A673 (cell line): ENCODE results near the gene CDIP1. TPM values are rescaled to one million over a fixed set of nuclear protein-coding genes. Genes with fewer than 3 reads are reported as not detected.

Experiments
- BruUV-seq: library from RNA; stranded (reverse); fragments of 400-500 nt; replicated peaks from 2 replicates; lab custom pipeline; 2021; lab: Mats Ljungman, UMichigan
- CTCF ChIA-PET: fragments of 300-600 bp; sonication (Branson Sonifier 250); formaldehyde crosslinking; loops from one replicate; lab custom pipeline; 2022; ENCODE audit warnings: antibody characterized with exemption; lab: Charles Lee
- POLR2A ChIA-PET: fragments of 300-600 bp; sonication (Branson Sonifier 250); formaldehyde crosslinking; loops from one replicate; lab custom pipeline; 2022; ENCODE audit warnings: antibody characterized with exemption; ENCODE audit not compliant: low non-redundant PET; lab: Charles Lee
- DNase-seq: peaks from one replicate; pipeline ENCODE4 v3.0.0-alpha.2; 2015; ENCODE audit warnings: low spot score
- H3K27ac ChIP-seq: fragments of 200-600 bp; sonication (generic); 2 replicates; pipeline ENCODE4 v1.5.1; 2016; ENCODE audit warnings: mixed run types, low read depth, mild to moderate bottlenecking, mixed read lengths, antibody characterized with exemption, low read length; ENCODE audit not compliant: poor library complexity, severe bottlenecking
- H3K27me3 ChIP-seq: fragments of 200-600 bp; sonication (generic); replicated peaks from 2 replicates; pipeline ENCODE4 v1.6.1; 2017; ENCODE audit warnings: mixed run types, low read depth, mild to moderate bottlenecking, mixed read lengths, antibody characterized with exemption, low read length; ENCODE audit not compliant: insufficient read depth, poor library complexity
- H3K36me3 ChIP-seq: fragments of 200-600 bp; sonication (generic); 2 replicates; pipeline ENCODE4 v1.6.1; 2016; ENCODE audit warnings: mixed run types, mild to moderate bottlenecking, mixed read lengths, antibody characterized with exemption, low read length; ENCODE audit not compliant: insufficient read depth, poor library complexity, severe bottlenecking
- H3K4me1 ChIP-seq: fragments of 200-600 bp; sonication (generic); 2 replicates; pipeline ENCODE4 v1.6.1; 2017; ENCODE audit warnings: mixed run types, mild to moderate bottlenecking, mixed read lengths, antibody characterized with exemption, low read length; ENCODE audit not compliant: insufficient read depth, poor library complexity, severe bottlenecking
- H3K4me3 ChIP-seq: fragments of 200-600 bp; sonication (generic); 2 replicates; pipeline ENCODE4 v1.5.1; 2016; ENCODE audit warnings: low read depth, mixed run types, mild to moderate bottlenecking, mixed read lengths, low read length; ENCODE audit not compliant: poor library complexity, severe bottlenecking
- H3K9me3 ChIP-seq: fragments of 200-600 bp; sonication (generic); 2 replicates; pipeline ENCODE4 v1.6.1; 2016; ENCODE audit warnings: mixed run types, low read depth, mild to moderate bottlenecking, mixed read lengths, antibody characterized with exemption, low read length; ENCODE audit not compliant: poor library complexity, severe bottlenecking
- EZH2 ChIP-seq: fragments of 200-600 bp; sonication (generic); IDR thresholded peaks from 2 replicates; pipeline ENCODE4 v1.6.1; 2017; ENCODE audit warnings: borderline replicate concordance, low read depth, mild to moderate bottlenecking, mixed read lengths, antibody characterized with exemption, low read length; ENCODE audit not compliant: poor library complexity, severe bottlenecking
- intact Hi-C: fragments of 100-400 bp; cut with micrococcal nuclease; formaldehyde crosslinking; loops from one replicate; pipeline ENCODE4 v1.10.0; 2022; ENCODE audit not compliant: unreplicated experiment
- total RNA-seq: library from RNA; stranded (reverse); gene quantifications from 2 replicates; pipeline ENCODE4 v1.2.3, GENCODE V29; 2021
- TF ChIP-seq, protein P1 (sequence below): fragments of 300-800, 200-600 bp; sonication (generic); conservative IDR thresholded peaks from 2 replicates; pipeline ENCODE4 v1.5.1; 2017; ENCODE audit warnings: low read depth, mild to moderate bottlenecking, antibody characterized with exemption, low read length, moderate library complexity, mixed read lengths

The CDIP1 gene
- total RNA-seq, 1 experiment from 2014 or later: 12.8 TPM

DNA sequence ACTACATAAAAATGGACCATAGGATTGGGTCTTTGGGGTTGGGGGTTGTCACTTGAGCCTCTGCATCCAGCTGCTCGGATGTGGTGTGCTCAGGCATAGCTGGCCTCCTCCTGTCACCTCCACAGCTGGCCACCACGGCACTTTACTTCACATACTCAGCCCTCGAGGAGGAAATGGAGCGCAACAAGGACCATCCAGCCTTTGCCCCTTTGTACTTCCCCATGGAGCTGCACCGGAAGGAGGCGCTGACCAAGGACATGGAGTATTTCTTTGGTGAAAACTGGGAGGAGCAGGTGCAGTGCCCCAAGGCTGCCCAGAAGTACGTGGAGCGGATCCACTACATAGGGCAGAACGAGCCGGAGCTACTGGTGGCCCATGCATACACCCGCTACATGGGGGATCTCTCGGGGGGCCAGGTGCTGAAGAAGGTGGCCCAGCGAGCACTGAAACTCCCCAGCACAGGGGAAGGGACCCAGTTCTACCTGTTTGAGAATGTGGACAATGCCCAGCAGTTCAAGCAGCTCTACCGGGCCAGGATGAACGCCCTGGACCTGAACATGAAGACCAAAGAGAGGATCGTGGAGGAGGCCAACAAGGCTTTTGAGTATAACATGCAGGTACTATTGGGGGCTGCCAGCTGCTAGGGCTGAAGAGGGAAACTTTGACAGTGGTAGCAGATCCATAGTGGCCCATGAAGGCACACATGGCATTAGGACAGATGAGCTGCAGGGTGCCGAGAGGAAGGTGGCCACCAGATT, 30.8 kb downstream of the CDIP1 start:
- H3K4me1 ChIP-seq: no peaks in the 10 kb centered on the region
- H3K27ac ChIP-seq: no peak overlapping the region
- POLR2A ChIA-PET: no interaction called here
- no peaks in the 10 kb centered on the region for H3K27me3 ChIP-seq
- DNase-seq: no peak
- H3K4me3 ChIP-seq: no peak overlapping the region
- BruUV-seq: no TSS peak
- H3K36me3 ChIP-seq: peaks cover 28% of the 10 kb centered on the region
- no peak for TF ChIP-seq EZH2
- TF ChIP-seq, protein P1, sequence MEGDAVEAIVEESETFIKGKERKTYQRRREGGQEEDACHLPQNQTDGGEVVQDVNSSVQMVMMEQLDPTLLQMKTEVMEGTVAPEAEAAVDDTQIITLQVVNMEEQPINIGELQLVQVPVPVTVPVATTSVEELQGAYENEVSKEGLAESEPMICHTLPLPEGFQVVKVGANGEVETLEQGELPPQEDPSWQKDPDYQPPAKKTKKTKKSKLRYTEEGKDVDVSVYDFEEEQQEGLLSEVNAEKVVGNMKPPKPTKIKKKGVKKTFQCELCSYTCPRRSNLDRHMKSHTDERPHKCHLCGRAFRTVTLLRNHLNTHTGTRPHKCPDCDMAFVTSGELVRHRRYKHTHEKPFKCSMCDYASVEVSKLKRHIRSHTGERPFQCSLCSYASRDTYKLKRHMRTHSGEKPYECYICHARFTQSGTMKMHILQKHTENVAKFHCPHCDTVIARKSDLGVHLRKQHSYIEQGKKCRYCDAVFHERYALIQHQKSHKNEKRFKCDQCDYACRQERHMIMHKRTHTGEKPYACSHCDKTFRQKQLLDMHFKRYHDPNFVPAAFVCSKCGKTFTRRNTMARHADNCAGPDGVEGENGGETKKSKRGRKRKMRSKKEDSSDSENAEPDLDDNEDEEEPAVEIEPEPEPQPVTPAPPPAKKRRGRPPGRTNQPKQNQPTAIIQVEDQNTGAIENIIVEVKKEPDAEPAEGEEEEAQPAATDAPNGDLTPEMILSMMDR: no peak
- CTCF ChIA-PET: interaction anchor here (0.7 to 2.1 kb wide), 2 partner anchors 78 to 258 kb away, joined by 3 to 6 read pairs; no protein-coding TSS in a partner anchor
- H3K9me3 ChIP-seq: no peaks in the 10 kb centered on the region
- intact Hi-C loops: loop anchor here (2.0 kb wide), 2 partner anchors 41 to 77 kb away; no protein-coding TSS in a partner anchor

DNA sequence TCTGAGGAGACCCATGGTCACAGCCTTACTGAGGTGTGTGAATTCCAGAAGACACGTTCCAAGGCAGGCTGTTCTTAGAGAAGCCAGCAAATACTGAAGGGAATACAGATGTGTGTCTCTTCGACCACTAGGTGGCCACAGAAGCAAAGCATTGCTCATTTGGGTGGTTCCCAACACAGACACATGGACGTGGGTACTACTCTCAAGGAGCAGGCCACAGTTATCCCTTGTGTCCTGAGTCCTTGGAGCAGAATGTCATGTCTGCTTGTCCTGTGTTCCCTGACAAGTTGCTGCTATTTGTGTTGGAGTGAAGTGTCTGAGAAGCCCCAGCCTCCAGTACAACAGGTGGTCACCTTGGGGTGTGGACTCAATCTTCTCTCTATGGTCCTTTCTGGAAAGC, 32.1 kb downstream of the CDIP1 start:
- ChIA-PET POLR2A (no interaction called here), CTCF (interaction anchor here (0.5 to 2.1 kb wide), 5 partner anchors 40 to 300 kb away, joined by 3 to 9 read pairs (median 3); no protein-coding TSS in a partner anchor)
- peaks cover 28% of the 10 kb centered on the region for H3K36me3 ChIP-seq
- no peak overlapping the region for H3K27ac ChIP-seq
- no peaks in the 10 kb centered on the region for H3K4me1 ChIP-seq
- H3K9me3 ChIP-seq: no peaks in the 10 kb centered on the region
- intact Hi-C loops: loop anchor here (2.0 kb wide), 2 partner anchors 42 to 78 kb away; no protein-coding TSS in a partner anchor
- H3K27me3 ChIP-seq: no peaks in the 10 kb centered on the region
- BruUV-seq: no TSS peak
- peak; percentile 84 for DNase-seq
- no peak overlapping the region for H3K4me3 ChIP-seq
- TF ChIP-seq, protein P1: peak; percentile 84
- no peak for TF ChIP-seq EZH2

DNA sequence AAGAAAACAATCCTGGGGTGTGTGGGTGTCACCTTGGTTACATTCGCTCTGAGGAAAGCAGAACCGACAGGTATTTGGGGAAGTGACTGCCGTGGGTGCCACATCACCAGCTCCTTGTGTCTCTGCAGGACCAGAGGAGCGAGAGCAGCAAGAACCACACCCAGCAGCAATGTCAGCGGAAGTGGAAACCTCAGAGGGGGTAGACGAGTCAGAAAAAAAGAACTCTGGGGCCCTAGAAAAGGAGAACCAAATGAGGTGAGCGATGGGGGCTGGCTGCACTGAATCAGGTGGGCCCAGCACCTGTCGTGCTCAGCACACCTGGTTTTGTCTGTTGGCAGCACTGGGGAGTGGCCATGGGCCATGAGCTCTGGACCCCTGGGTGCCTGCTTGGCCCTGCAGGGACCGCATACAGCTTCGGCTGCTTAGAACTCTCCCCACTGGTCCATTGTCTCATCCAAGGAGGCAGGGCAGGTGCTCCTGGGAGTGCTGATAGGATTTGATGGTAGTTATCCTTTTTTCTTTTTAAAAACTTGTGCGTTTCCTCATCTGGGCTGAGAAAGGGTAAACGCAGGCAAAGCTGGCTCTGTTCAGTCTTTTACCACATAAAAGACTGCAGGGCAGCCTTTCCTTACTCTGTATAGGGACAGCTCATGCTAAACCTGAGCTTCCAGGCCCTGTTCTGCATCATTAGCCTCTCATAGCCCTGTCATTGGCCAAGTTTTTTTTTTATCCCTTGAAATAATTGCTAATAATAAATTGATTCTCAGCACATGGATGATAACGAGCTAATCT, 33.0 kb downstream of the CDIP1 start:
- POLR2A ChIA-PET: no interaction called here

More for the DNA sequence above, 33.0 kb downstream of the CDIP1 start:
- no peak for DNase-seq
- Histone ChIP-seq H3K27me3 (no peaks in the 10 kb centered on the region), H3K9me3 (no peaks in the 10 kb centered on the region), H3K36me3 (peaks cover 24% of the 10 kb centered on the region), H3K4me1 (no peaks in the 10 kb centered on the region), H3K27ac (no peak overlapping the region), H3K4me3 (no peak overlapping the region)
- CTCF ChIA-PET: interaction anchor here (0.5 to 1.4 kb wide), 6 partner anchors 15 to 130 kb away, joined by 3 to 9 read pairs (median 3); no protein-coding TSS in a partner anchor
- intact Hi-C loops: loop anchor here (2.0 kb wide), 2 partner anchors 43 to 79 kb away; no protein-coding TSS in a partner anchor
- no TSS peak for BruUV-seq
- TF ChIP-seq, protein P1: no peak
- TF ChIP-seq EZH2: no peak
